K562 (cell line): ENCODE data around the gene RER1.

Experiments used
- AFF4 ChIP-seq: sonication (generic); formaldehyde crosslinking; IDR thresholded peaks from 2 replicates; pipeline ENCODE4 v1.8.0; 2023; ENCODE audit warnings: mild to moderate bottlenecking, missing genetic modification reagents
- ARNT ChIP-seq, 2 experiments: fragments of 450-650 bp; IDR thresholded peaks; 2 replicates each; pipeline ENCODE4 v1.6.1; 2016; ENCODE audit warnings: mild to moderate bottlenecking in 1 of 2
- CREB3 ChIP-seq: fragments of 450-650 bp; conservative IDR thresholded peaks from 2 replicates; pipeline ENCODE4 v1.6.1; 2016; ENCODE audit warnings: missing genetic modification characterization, low read depth, mild to moderate bottlenecking, missing compliant biosample characterization, moderate library complexity
- CTCF ChIP-seq, 3 experiments: IDR thresholded peaks in 2 of 3; conservative IDR thresholded peaks in 1 of 3; 2 replicates each; pipeline ENCODE4 v1.5.1; 2011 to 2012; ENCODE audit warnings: low read length in 3 of 3, mild to moderate bottlenecking in 3 of 3, control low read depth in 2 of 3, improper control_type of control experiment in 1 of 3, inconsistent platforms in 1 of 3, low read depth in 1 of 3, mixed read lengths in 1 of 3, moderate library complexity in 1 of 3; ENCODE audit not compliant: insufficient read depth in 2 of 3
- E2F8 ChIP-seq: fragments of 450-650 bp; IDR thresholded peaks from 2 replicates; pipeline ENCODE4 v1.7.1; 2018; ENCODE audit warnings: mild to moderate bottlenecking, low read depth; ENCODE audit not compliant: partially characterized antibody
- EZH2 ChIP-seq: IDR thresholded peaks from 2 replicates; pipeline ENCODE4 v1.6.1; 2012; ENCODE audit warnings: low read depth, mild to moderate bottlenecking, inconsistent platforms, low read length, borderline replicate concordance
- FOXK2 ChIP-seq, 2 experiments: fragments of 450-650 bp; IDR thresholded peaks in 1 of 2; conservative IDR thresholded peaks in 1 of 2; 2 replicates each; pipeline ENCODE4 v1.6.1; 2016; ENCODE audit warnings: low read depth in 2 of 2, mild to moderate bottlenecking in 1 of 2
- FOXP4 ChIP-seq: sonication (generic); formaldehyde crosslinking; IDR thresholded peaks from 2 replicates; pipeline ENCODE4 v1.8.0; 2022; ENCODE audit warnings: mild to moderate bottlenecking, missing genetic modification reagents, borderline replicate concordance
- GABPA ChIP-seq: fragments of 200-800 bp; sonication (Bioruptor generic); conservative IDR thresholded peaks from 2 replicates; pipeline ENCODE4 v1.6.1; 2016; ENCODE audit warnings: low read depth, missing genetic modification characterization, missing compliant biosample characterization
- MLX ChIP-seq, 2 experiments: fragments of 450-650 bp in 1 of 2; sonication (generic) in 1 of 2; formaldehyde crosslinking; conservative IDR thresholded peaks; 2 replicates each; pipeline versions ENCODE4 v1.4.0 to v1.8.1; 2020 to 2022; ENCODE audit warnings: mild to moderate bottlenecking in 1 of 2, missing genetic modification reagents in 1 of 2
- TCF15 ChIP-seq: fragments of 250-450 bp; sonication (Bioruptor Pico); IDR thresholded peaks from 2 replicates; pipeline ENCODE4 v1.8.0; 2022; ENCODE audit warnings: moderate library complexity, mild to moderate bottlenecking, inconsistent platforms
- ZBTB33 ChIP-seq: sonication (generic); formaldehyde crosslinking; IDR thresholded peaks from 2 replicates; pipeline ENCODE4 v1.8.1; 2023; ENCODE audit warnings: mild to moderate bottlenecking, missing genetic modification reagents
- ZNF436 ChIP-seq: fragments of 250-450, 450-650 bp; sonication (Bioruptor Pico); formaldehyde crosslinking; IDR thresholded peaks from 2 replicates; pipeline ENCODE4 v1.7.0; 2020; ENCODE audit warnings: mild to moderate bottlenecking
- ZNF512 ChIP-seq: IDR thresholded peaks from 2 replicates; pipeline ENCODE4 v1.6.1; 2016; ENCODE audit warnings: missing genetic modification characterization, missing compliant biosample characterization

- TF ChIP-seq ZBTB33 (CRISPR knock-in tag) = no peak
- TF ChIP-seq GABPA = no peak
- no peak for TF ChIP-seq FOXK2 (conservative IDR thresholded peaks at IDR 0.05 in 1 of 2, IDR thresholded peaks at IDR 0.05 in 1 of 2; ENCODE audit: low read depth in 2 of 2)
- no peak for TF ChIP-seq TCF15
- no peak for TF ChIP-seq ZNF436 (CRISPR knock-in tag)
- no peak for TF ChIP-seq FOXP4 (CRISPR knock-in tag)
- no peak for TF ChIP-seq EZH2
- no peak for TF ChIP-seq ARNT (IDR thresholded peaks at IDR 0.05)
- TF ChIP-seq ZNF512 (tag) = no peak
- no peak for TF ChIP-seq MLX (CRISPR knock-in tag; conservative IDR thresholded peaks at IDR 0.05)
- TF ChIP-seq AFF4 (CRISPR knock-in tag) = no peak
- no peak for TF ChIP-seq CTCF (IDR thresholded peaks at IDR 0.05 in 2 of 3, conservative IDR thresholded peaks at IDR 0.05 in 1 of 3; ENCODE audit: insufficient read depth in 2 of 3, low read depth in 1 of 3, low read length in 3 of 3)
- TF ChIP-seq CREB3 (tag) = no peak
- TF ChIP-seq E2F8 = no peak
Observed at GRCh38 chr1:2432441-2432844, 40.8 kb downstream of the RER1 start.
